Activated CD8-positive, alpha-beta T cell treated with anti-CD3 and anti-CD28 coated beads, Interleukin-2, amount 10 ng/mL, durations not matched to agents 7 days and 5 days (primary cell): ENCODE data around the gene BOD1L1. TPM values are rescaled to one million over a fixed set of nuclear protein-coding genes. Genes with fewer than 3 reads are reported as not detected.

Source experiments
- microRNA-seq: library from miRNA; unstranded; fragments of <30 nt; microRNA quantifications from one replicate; pipeline ENCODE4 v1.2.0, GENCODE V29; 2022
- total RNA-seq, 2 experiments: library from RNA; stranded (reverse); gene quantifications; one replicate each; pipeline ENCODE4 v1.2.3, GENCODE V29; 2021

The BOD1L1 gene
- total RNA-seq, 2 experiments from 2014 or later: 29.7 to 30.2 TPM

Small RNA genes lying within 50 kb of the gene (microRNA-seq; reads per million reads assigned to microRNA genes)
- not detected for gene MIR5091

Other genes starting within 250 kb of the BOD1L1 start
- 10 to 100 TPM; 12.2 to 16.1 TPM for gene RAB28, start 143.4 kb downstream of the BOD1L1 start, total RNA-seq
- not detected for gene NKX3-2, start 83.2 kb downstream of the BOD1L1 start, total RNA-seq